Measurements from ENCODE around the gene PDE4B.

DNA sequence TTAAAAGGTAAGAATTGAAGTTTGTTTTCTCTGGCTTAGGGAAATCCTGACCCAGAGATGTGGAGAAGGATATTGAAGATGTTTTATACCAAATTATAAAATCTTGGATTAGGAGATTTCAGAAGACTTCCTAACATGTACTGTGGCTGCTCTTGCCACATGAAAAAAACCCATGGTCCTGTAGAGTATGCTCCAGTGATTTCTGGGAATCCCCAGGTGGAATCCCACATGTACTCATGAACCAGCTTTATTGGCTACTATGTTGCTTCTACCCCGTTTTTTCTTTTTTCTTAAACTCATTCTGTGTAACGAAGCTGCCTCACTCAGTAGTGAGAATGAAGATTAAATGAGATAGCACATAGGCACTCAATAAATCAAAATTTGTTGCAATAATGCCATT lies 608.5 kb downstream of the PDE4B start:
- TF ChIP-seq, protein P1, sequence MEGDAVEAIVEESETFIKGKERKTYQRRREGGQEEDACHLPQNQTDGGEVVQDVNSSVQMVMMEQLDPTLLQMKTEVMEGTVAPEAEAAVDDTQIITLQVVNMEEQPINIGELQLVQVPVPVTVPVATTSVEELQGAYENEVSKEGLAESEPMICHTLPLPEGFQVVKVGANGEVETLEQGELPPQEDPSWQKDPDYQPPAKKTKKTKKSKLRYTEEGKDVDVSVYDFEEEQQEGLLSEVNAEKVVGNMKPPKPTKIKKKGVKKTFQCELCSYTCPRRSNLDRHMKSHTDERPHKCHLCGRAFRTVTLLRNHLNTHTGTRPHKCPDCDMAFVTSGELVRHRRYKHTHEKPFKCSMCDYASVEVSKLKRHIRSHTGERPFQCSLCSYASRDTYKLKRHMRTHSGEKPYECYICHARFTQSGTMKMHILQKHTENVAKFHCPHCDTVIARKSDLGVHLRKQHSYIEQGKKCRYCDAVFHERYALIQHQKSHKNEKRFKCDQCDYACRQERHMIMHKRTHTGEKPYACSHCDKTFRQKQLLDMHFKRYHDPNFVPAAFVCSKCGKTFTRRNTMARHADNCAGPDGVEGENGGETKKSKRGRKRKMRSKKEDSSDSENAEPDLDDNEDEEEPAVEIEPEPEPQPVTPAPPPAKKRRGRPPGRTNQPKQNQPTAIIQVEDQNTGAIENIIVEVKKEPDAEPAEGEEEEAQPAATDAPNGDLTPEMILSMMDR (IDR thresholded peaks at IDR 0.05): no peak
- TF ChIP-seq POLR2A (IDR thresholded peaks at IDR 0.05): no peak

Data from esophagus squamous epithelium (tissue), 4 donors.